OCI-LY1 (cell line): Measurements from ENCODE around the gene COIL.

Experiments
- CTCF ChIP-seq: fragments of 200-600 bp; sonication (generic), shearing (Covaris generic); IDR thresholded peaks from 2 replicates; pipeline ENCODE4 v1.5.1; 2017; ENCODE audit warnings: mild to moderate bottlenecking, antibody characterized with exemption, low read length, moderate library complexity, mixed read lengths
- EZH2 ChIP-seq: fragments of 200-600 bp; sonication (generic), shearing (Covaris generic); IDR thresholded peaks from 2 replicates; pipeline ENCODE4 v1.8.0; 2017; ENCODE audit warnings: borderline replicate concordance, mixed run types, mild to moderate bottlenecking, antibody characterized with exemption, low read length, moderate library complexity, mixed read lengths

GRCh38 chr17:56933868-56934267, 27.0 kb downstream of the COIL start:
- TF ChIP-seq CTCF (no peak), EZH2 (no peak)
